Panc1 (cell line): Measurements from ENCODE around the gene LYRM4. TPM values are rescaled to one million over a fixed set of nuclear protein-coding genes. Genes with fewer than 3 reads are reported as not detected.

Experiments
- ATAC-seq: fragments of 200-7000 bp; cut with Tn5 transposase; 2 replicates; pipeline ENCODE4 v1.9.1; 2020; ENCODE audit warnings: mild to moderate bottlenecking, moderate library complexity
- BruUV-seq: library from RNA; stranded (reverse); fragments of 400-500 nt; replicated peaks from 2 replicates; lab custom pipeline; 2021; lab: Mats Ljungman, UMichigan
- CTCF ChIA-PET: fragments of 300-600 bp; sonication (Branson Sonifier 250); formaldehyde crosslinking; loops from one replicate; lab custom pipeline; 2022; ENCODE audit warnings: antibody characterized with exemption; lab: Charles Lee
- POLR2A ChIA-PET: fragments of 300-600 bp; sonication (Branson Sonifier 250); formaldehyde crosslinking; loops from one replicate; lab custom pipeline; 2022; ENCODE audit warnings: antibody characterized with exemption; lab: Charles Lee
- DNase-seq: peaks from one replicate; pipeline ENCODE4 v3.0.0-alpha.2; 2010; ENCODE audit warnings: low read depth, low spot score
- H3K27ac ChIP-seq: 2 replicates; pipeline ENCODE4 v1.5.1; 2011; ENCODE audit warnings: mild to moderate bottlenecking, low read length, inconsistent platforms
- H3K27me3 ChIP-seq: fragments of 200-500 bp; sonication (Bioruptor generic); 2 replicates; pipeline ENCODE4 v1.6.0; 2014; ENCODE audit warnings: low read length, inconsistent platforms; ENCODE audit not compliant: control insufficient read depth, insufficient read depth
- H3K36me3 ChIP-seq: fragments of 200-500 bp; sonication (Bioruptor generic); 2 replicates; pipeline ENCODE4 v1.5.1; 2014; ENCODE audit warnings: inconsistent platforms, mild to moderate bottlenecking, low read length, moderate library complexity; ENCODE audit not compliant: control insufficient read depth, insufficient read depth
- H3K4me1 ChIP-seq: 2 replicates; pipeline ENCODE4 v1.5.1; 2011; ENCODE audit warnings: inconsistent platforms, mild to moderate bottlenecking, low read length, moderate library complexity; ENCODE audit not compliant: control insufficient read depth, insufficient read depth
- H3K4me3 ChIP-seq, 2 experiments: 2 replicates each; pipeline ENCODE4 v1.5.1; 2011 to 2012; ENCODE audit warnings: low read depth in 2 of 2, low read length in 2 of 2, mild to moderate bottlenecking in 2 of 2, inconsistent platforms in 1 of 2, moderate library complexity in 1 of 2
- H3K9me3 ChIP-seq: fragments of 200-500 bp; sonication (Bioruptor generic); 2 replicates; pipeline ENCODE4 v1.5.1; 2014; ENCODE audit warnings: low read depth, mild to moderate bottlenecking, inconsistent platforms, low read length, moderate library complexity; ENCODE audit not compliant: control insufficient read depth, insufficient read depth
- CTCF ChIP-seq: fragments of 450-650 bp; IDR thresholded peaks from 2 replicates; pipeline ENCODE4 v1.5.1; 2017; ENCODE audit warnings: mild to moderate bottlenecking
- POLR2AphosphoS5 ChIP-seq: IDR thresholded peaks from 2 replicates; pipeline ENCODE4 v1.6.1; 2012; ENCODE audit warnings: mild to moderate bottlenecking, low read depth, low read length, moderate library complexity
- SIN3A ChIP-seq: IDR thresholded peaks from 2 replicates; pipeline ENCODE4 v1.6.1; 2012; ENCODE audit warnings: low read depth, mild to moderate bottlenecking, low read length, moderate library complexity, borderline replicate concordance; ENCODE audit not compliant: insufficient read depth
- TCF7L2 ChIP-seq: IDR thresholded peaks from 2 replicates; pipeline ENCODE4 v1.6.1; 2011; ENCODE audit warnings: mild to moderate bottlenecking, low read depth, low read length, inconsistent platforms
- in situ Hi-C: cut with HindIII; loops from 2 replicates; pipeline ENCODE4 v1.10.0; 2016; ENCODE audit warnings: low sequenced_read_pairs, low pct_unique_long_range_greater_than_20kb
- intact Hi-C: fragments of 100-400 bp; cut with micrococcal nuclease; formaldehyde crosslinking; loops from one replicate; pipeline ENCODE4 v1.10.0; 2022; ENCODE audit not compliant: unreplicated experiment
- total RNA-seq: library from RNA; stranded (reverse); gene quantifications from one replicate; pipeline ENCODE4 v1.2.1, GENCODE V29; 2021; ENCODE audit not compliant: unreplicated experiment
- TF ChIP-seq, protein P1 (sequence below), 2 experiments: IDR thresholded peaks; 2 replicates each; pipeline ENCODE4 v1.6.1; 2011 to 2012; ENCODE audit warnings: low read depth in 2 of 2, control low read depth in 1 of 2, low read length in 1 of 2, mild to moderate bottlenecking in 1 of 2, moderate library complexity in 1 of 2; ENCODE audit not compliant: insufficient read depth in 1 of 2

LYRM4 gene
- total RNA-seq, 1 experiment from 2014 or later = 27.4 TPM

DNA sequence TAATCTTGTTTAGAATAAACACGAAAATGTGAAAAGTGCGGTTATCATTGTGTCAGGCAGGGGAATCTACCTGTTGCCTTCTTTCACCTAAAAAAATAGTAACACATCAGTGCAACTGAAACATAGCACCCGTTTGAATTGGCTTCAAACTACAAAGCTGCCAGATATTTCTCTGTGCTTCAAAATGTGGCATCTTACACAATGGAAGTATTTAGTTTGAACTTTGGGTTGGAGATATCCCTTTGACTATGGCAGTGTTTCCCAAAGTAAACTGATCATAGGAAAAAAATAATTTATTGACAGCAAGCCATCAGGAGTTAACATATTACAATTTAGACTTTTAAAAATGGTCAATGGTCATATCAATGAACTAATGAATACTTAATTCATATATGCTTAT lies 172.0 kb downstream of the LYRM4 start:
- no peaks in the 10 kb centered on the region for H3K4me1 ChIP-seq
- in situ Hi-C loops = no loop called here
- no peaks in the 10 kb centered on the region for H3K36me3 ChIP-seq
- ChIA-PET CTCF (no interaction called here), POLR2A (no interaction called here)
- TF ChIP-seq POLR2AphosphoS5 (no peak), CTCF (no peak), SIN3A (no peak), TCF7L2 (no peak)
- TF ChIP-seq, protein P1, sequence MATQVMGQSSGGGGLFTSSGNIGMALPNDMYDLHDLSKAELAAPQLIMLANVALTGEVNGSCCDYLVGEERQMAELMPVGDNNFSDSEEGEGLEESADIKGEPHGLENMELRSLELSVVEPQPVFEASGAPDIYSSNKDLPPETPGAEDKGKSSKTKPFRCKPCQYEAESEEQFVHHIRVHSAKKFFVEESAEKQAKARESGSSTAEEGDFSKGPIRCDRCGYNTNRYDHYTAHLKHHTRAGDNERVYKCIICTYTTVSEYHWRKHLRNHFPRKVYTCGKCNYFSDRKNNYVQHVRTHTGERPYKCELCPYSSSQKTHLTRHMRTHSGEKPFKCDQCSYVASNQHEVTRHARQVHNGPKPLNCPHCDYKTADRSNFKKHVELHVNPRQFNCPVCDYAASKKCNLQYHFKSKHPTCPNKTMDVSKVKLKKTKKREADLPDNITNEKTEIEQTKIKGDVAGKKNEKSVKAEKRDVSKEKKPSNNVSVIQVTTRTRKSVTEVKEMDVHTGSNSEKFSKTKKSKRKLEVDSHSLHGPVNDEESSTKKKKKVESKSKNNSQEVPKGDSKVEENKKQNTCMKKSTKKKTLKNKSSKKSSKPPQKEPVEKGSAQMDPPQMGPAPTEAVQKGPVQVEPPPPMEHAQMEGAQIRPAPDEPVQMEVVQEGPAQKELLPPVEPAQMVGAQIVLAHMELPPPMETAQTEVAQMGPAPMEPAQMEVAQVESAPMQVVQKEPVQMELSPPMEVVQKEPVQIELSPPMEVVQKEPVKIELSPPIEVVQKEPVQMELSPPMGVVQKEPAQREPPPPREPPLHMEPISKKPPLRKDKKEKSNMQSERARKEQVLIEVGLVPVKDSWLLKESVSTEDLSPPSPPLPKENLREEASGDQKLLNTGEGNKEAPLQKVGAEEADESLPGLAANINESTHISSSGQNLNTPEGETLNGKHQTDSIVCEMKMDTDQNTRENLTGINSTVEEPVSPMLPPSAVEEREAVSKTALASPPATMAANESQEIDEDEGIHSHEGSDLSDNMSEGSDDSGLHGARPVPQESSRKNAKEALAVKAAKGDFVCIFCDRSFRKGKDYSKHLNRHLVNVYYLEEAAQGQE (IDR thresholded peaks at IDR 0.05; ENCODE audit: insufficient read depth in 1 of 2, low read depth in 2 of 2, low read length in 1 of 2) = no peak
- no peak overlapping the region for H3K27ac ChIP-seq
- H3K9me3 ChIP-seq = no peaks in the 10 kb centered on the region
- intact Hi-C loops = no loop called here
- DNase-seq (no peak), ATAC-seq (no peak)
- BruUV-seq = no TSS peak
- no peaks in the 10 kb centered on the region; the same call in none of the 2 replicates for H3K27me3 ChIP-seq
- H3K4me3 ChIP-seq = no peak overlapping the region

- in situ Hi-C loops = no loop called here
- POLR2A ChIA-PET = no interaction called here
- H3K9me3 ChIP-seq = no peaks in the 10 kb centered on the region
- TF ChIP-seq, protein P1 (IDR thresholded peaks at IDR 0.05; ENCODE audit: insufficient read depth in 1 of 2, low read depth in 2 of 2, low read length in 1 of 2) = no peak
- TF ChIP-seq SIN3A (no peak), POLR2AphosphoS5 (no peak), TCF7L2 (no peak), CTCF (no peak)
- CTCF ChIA-PET = no interaction called here
- no peak overlapping the region for H3K27ac ChIP-seq
- H3K27me3 ChIP-seq = no peaks in the 10 kb centered on the region; the same call in none of the 2 replicates
- no peak overlapping the region for H3K4me3 ChIP-seq
- DNase-seq (no peak), ATAC-seq (no peak)
- no TSS peak for BruUV-seq
- H3K36me3 ChIP-seq = no peaks in the 10 kb centered on the region
- intact Hi-C loops = no loop called here
- no peaks in the 10 kb centered on the region for H3K4me1 ChIP-seq
Measured at GRCh38 chr6:5087389-5087788, 173.4 kb downstream of the LYRM4 start.
